HEK293 (cell line): ENCODE results near the gene RAMP1.

Source experiments
- ATF2 ChIP-seq: fragments of 450-650 bp; formaldehyde crosslinking; IDR thresholded peaks from 2 replicates; pipeline ENCODE4 v1.5.1; 2016; ENCODE audit warnings: missing biosample characterization, missing genetic modification characterization, low read depth
- CTCF ChIP-seq: fragments of 450-650 bp; formaldehyde crosslinking; IDR thresholded peaks from 2 replicates; pipeline ENCODE4 v1.5.1; 2016; ENCODE audit warnings: missing biosample characterization, missing genetic modification characterization
- HOXA7 ChIP-seq: sonication (generic); formaldehyde crosslinking; IDR thresholded peaks from 2 replicates; pipeline ENCODE4 v1.8.1; 2022; ENCODE audit warnings: missing genetic modification reagents, borderline replicate concordance
- KLF17 ChIP-seq: fragments of 450-650 bp; formaldehyde crosslinking; IDR thresholded peaks from 2 replicates; pipeline ENCODE4 v1.5.1; 2016; ENCODE audit warnings: missing biosample characterization, missing genetic modification characterization
- PATZ1 ChIP-seq: fragments of 450-650 bp; formaldehyde crosslinking; IDR thresholded peaks from 2 replicates; pipeline ENCODE4 v1.5.1; 2016; ENCODE audit warnings: missing biosample characterization, missing genetic modification characterization
- PRDM2 ChIP-seq: fragments of 450-650 bp; formaldehyde crosslinking; IDR thresholded peaks from 2 replicates; pipeline ENCODE4 v1.5.1; 2016; ENCODE audit warnings: missing biosample characterization, missing genetic modification characterization, borderline replicate concordance
- REST ChIP-seq: fragments of 450-650 bp; formaldehyde crosslinking; IDR thresholded peaks from 2 replicates; pipeline ENCODE4 v1.5.1; 2016; ENCODE audit warnings: missing biosample characterization, missing genetic modification characterization
- ZBTB7A ChIP-seq: fragments of 450-650 bp; formaldehyde crosslinking; IDR thresholded peaks from 2 replicates; pipeline ENCODE4 v1.5.1; 2016; ENCODE audit warnings: low read depth, missing biosample characterization, missing genetic modification characterization
- ZNF16 ChIP-seq: fragments of 450-650 bp; formaldehyde crosslinking; IDR thresholded peaks from 2 replicates; pipeline ENCODE4 v1.5.1; 2016; ENCODE audit warnings: low read depth, missing biosample characterization, missing genetic modification characterization
- ZNF514 ChIP-seq: fragments of 450-650 bp; formaldehyde crosslinking; IDR thresholded peaks from 2 replicates; pipeline ENCODE4 v1.5.1; 2016; ENCODE audit warnings: missing biosample characterization, missing genetic modification characterization

- TF ChIP-seq REST (tag by site-specific recombination) = no peak
- TF ChIP-seq ATF2 = no peak
- no peak for TF ChIP-seq ZNF16
- TF ChIP-seq CTCF (tag by site-specific recombination) = no peak
- TF ChIP-seq KLF17 (tag by site-specific recombination) = no peak
- no peak for TF ChIP-seq ZNF514
- no peak for TF ChIP-seq PATZ1
- TF ChIP-seq HOXA7 (CRISPR knock-in tag) = no peak
- TF ChIP-seq ZBTB7A (tag by site-specific recombination) = no peak
- no peak for TF ChIP-seq PRDM2 (tag by site-specific recombination)
Observed at GRCh38 chr2:237820421-237820820, 39.0 kb upstream of the RAMP1 start.
